SK-N-SH (cell line): ENCODE results near the gene MEAK7.

ENCODE experiments used
- FOSL2 ChIP-seq: IDR thresholded peaks from 2 replicates; pipeline ENCODE4 v1.4.0; 2012; ENCODE audit warnings: low read depth, mild to moderate bottlenecking, moderate library complexity, borderline replicate concordance
- RAD21 ChIP-seq: IDR thresholded peaks from 2 replicates; pipeline ENCODE4 v1.6.1; 2012; ENCODE audit warnings: mild to moderate bottlenecking, low read length
- RCOR1 ChIP-seq: fragments of 150-350 bp; IDR thresholded peaks from 2 replicates; pipeline ENCODE4 v1.6.1; 2017; ENCODE audit warnings: antibody characterized with exemption, low read length
- RFX5 ChIP-seq: IDR thresholded peaks from 2 replicates; pipeline ENCODE4 v1.6.1; 2012; ENCODE audit warnings: mild to moderate bottlenecking, improper control_type of control experiment, low read length
- TAF1 ChIP-seq: IDR thresholded peaks from 2 replicates; pipeline ENCODE4 v1.6.1; 2012; ENCODE audit warnings: low read depth, mild to moderate bottlenecking, low read length, moderate library complexity, borderline replicate concordance
- TF ChIP-seq, protein P1 (sequence below): fragments of 200-600 bp; sonication (generic); IDR thresholded peaks from 2 replicates; pipeline ENCODE4 v1.6.1; 2017; ENCODE audit warnings: antibody characterized with exemption, mild to moderate bottlenecking, moderate library complexity
- TF ChIP-seq, protein P2 (sequence below): IDR thresholded peaks from 2 replicates; pipeline ENCODE4; 2012
- TF ChIP-seq, protein P3 (sequence below): IDR thresholded peaks from 2 replicates; pipeline ENCODE4 v1.6.1; 2012; ENCODE audit warnings: mild to moderate bottlenecking, low read depth, low read length, moderate library complexity

DNA sequence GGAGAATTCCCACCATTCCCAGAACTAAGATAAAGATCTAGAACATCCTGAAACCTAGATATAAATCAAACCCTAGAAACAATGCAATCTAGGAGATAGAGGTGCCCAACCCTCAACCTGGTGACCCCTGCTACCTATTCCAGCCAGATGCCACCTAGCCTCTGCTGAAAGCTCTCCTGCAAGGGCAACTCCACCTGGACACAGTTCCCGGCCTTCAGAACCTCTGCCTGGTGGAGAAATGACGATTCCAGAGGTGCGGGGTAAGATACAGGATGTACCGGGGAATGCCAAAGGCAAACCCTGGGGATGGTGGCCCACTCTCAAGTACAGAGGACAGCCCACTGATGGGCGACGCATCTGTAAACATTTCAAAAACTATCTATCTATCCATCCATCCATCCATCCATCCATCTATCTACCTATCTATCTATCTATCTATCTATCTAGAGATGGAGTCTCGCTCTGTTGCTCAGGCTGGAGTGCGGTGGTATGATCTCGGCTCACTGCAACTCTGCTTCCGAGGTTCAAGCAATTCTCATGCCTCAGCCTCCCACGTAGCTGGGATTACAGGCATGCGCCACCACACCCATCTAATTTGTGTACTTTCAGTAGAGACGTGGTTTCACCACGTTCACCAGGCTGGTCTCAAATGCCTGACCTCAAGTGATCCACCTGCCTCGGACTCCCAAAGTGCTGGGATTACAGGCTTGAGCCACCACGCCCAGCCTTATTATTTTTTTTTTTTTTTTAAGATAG lies 19.0 kb downstream of the MEAK7 start:
- TF ChIP-seq RCOR1 = no peak
- TF ChIP-seq, protein P1, sequence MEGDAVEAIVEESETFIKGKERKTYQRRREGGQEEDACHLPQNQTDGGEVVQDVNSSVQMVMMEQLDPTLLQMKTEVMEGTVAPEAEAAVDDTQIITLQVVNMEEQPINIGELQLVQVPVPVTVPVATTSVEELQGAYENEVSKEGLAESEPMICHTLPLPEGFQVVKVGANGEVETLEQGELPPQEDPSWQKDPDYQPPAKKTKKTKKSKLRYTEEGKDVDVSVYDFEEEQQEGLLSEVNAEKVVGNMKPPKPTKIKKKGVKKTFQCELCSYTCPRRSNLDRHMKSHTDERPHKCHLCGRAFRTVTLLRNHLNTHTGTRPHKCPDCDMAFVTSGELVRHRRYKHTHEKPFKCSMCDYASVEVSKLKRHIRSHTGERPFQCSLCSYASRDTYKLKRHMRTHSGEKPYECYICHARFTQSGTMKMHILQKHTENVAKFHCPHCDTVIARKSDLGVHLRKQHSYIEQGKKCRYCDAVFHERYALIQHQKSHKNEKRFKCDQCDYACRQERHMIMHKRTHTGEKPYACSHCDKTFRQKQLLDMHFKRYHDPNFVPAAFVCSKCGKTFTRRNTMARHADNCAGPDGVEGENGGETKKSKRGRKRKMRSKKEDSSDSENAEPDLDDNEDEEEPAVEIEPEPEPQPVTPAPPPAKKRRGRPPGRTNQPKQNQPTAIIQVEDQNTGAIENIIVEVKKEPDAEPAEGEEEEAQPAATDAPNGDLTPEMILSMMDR = no peak
- no peak for TF ChIP-seq RAD21
- TF ChIP-seq TAF1 = no peak
- TF ChIP-seq, protein P2, sequence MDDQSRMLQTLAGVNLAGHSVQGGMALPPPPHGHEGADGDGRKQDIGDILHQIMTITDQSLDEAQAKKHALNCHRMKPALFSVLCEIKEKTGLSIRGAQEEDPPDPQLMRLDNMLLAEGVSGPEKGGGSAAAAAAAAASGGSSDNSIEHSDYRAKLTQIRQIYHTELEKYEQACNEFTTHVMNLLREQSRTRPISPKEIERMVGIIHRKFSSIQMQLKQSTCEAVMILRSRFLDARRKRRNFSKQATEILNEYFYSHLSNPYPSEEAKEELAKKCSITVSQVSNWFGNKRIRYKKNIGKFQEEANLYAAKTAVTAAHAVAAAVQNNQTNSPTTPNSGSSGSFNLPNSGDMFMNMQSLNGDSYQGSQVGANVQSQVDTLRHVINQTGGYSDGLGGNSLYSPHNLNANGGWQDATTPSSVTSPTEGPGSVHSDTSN = no peak
- TF ChIP-seq, protein P3, sequence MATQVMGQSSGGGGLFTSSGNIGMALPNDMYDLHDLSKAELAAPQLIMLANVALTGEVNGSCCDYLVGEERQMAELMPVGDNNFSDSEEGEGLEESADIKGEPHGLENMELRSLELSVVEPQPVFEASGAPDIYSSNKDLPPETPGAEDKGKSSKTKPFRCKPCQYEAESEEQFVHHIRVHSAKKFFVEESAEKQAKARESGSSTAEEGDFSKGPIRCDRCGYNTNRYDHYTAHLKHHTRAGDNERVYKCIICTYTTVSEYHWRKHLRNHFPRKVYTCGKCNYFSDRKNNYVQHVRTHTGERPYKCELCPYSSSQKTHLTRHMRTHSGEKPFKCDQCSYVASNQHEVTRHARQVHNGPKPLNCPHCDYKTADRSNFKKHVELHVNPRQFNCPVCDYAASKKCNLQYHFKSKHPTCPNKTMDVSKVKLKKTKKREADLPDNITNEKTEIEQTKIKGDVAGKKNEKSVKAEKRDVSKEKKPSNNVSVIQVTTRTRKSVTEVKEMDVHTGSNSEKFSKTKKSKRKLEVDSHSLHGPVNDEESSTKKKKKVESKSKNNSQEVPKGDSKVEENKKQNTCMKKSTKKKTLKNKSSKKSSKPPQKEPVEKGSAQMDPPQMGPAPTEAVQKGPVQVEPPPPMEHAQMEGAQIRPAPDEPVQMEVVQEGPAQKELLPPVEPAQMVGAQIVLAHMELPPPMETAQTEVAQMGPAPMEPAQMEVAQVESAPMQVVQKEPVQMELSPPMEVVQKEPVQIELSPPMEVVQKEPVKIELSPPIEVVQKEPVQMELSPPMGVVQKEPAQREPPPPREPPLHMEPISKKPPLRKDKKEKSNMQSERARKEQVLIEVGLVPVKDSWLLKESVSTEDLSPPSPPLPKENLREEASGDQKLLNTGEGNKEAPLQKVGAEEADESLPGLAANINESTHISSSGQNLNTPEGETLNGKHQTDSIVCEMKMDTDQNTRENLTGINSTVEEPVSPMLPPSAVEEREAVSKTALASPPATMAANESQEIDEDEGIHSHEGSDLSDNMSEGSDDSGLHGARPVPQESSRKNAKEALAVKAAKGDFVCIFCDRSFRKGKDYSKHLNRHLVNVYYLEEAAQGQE = no peak
- no peak for TF ChIP-seq RFX5
- no peak for TF ChIP-seq FOSL2
